ENCODE data around the gene PIGQ. TPM values are rescaled to one million over a fixed set of nuclear protein-coding genes. Genes with fewer than 3 reads are reported as not detected.

The PIGQ gene
- total RNA-seq, 1 experiment from 2014 or later, result 58.0 TPM

DNA sequence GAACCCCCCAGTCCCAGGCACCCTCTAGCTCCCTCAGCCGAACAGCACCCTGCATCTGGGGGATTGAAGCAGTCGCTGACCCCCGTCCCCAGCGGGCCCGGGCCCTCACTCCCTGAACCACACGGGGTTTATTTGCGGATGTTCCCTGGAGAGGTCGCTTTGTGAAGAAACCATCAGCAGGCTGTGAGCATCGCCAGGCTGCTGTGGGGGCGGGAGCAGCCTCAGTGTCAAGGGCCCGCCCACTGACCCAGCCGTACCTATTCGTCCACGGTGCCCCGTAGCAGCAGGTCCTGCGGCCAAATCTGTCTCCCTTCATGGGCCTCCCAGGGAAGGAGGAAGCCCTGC is 13.7 kb downstream of the PIGQ start:
- Histone ChIP-seq H3K9ac (ENCODE audit: extremely low read depth, insufficient read length, low read length) (no peak overlapping the region), H3K4me1 (ENCODE audit: insufficient read depth, low read length) (no peaks in the 10 kb centered on the region; the same call in 1 of the 2 replicates), H3K4ac (ENCODE audit: low read depth, low read length) (no peak overlapping the region), H3K56ac (ENCODE audit: insufficient read length, low read depth, low read length) (no peak overlapping the region), H3K9me3 (ENCODE audit: control insufficient read depth, low read depth, low read length) (no peaks in the 10 kb centered on the region), H3K79me1 (ENCODE audit: insufficient read depth, low read depth, low read length, poor library complexity, severe bottlenecking) (no peaks in the 10 kb centered on the region), H4K5ac (ENCODE audit: insufficient read length, low read depth, low read length) (no peak overlapping the region), H3K4me2 (ENCODE audit: insufficient read depth, insufficient read length, low read length) (peak overlapping the region; percentile 16), H3K23ac (ENCODE audit: insufficient read length, low read depth, low read length) (no peak overlapping the region), H3K27me3 (ENCODE audit: insufficient read depth, low read length) (peaks cover 7% of the 10 kb centered on the region; the same call in 1 of the 2 replicates), H2BK15ac (ENCODE audit: low read depth, low read length) (no peak overlapping the region), H3T11ph (ENCODE audit: low read length) (no peak overlapping the region), H4K20me1 (ENCODE audit: control insufficient read depth, insufficient read depth, insufficient read length) (no peaks in the 10 kb centered on the region), H2BK5ac (ENCODE audit: insufficient read length, low read length) (no peak overlapping the region), H3K18ac (ENCODE audit: insufficient read length, low read depth, low read length) (no peak overlapping the region), H2BK12ac (ENCODE audit: insufficient read length, low read depth, low read length) (no peak overlapping the region), H2BK20ac (ENCODE audit: low read depth, low read length, poor library complexity, severe bottlenecking) (no peak overlapping the region), H4K8ac (replicated peaks; ENCODE audit: insufficient read length, low read depth, low read length) (no peak overlapping the region), H3K79me2 (ENCODE audit: insufficient read depth, low read length) (no peaks in the 10 kb centered on the region), H2BK120ac (ENCODE audit: low read depth, low read length, poor library complexity, severe bottlenecking) (no peak overlapping the region), H2AFZ (ENCODE audit: low read length) (no peak overlapping the region), H3K23me2 (ENCODE audit: insufficient read length, low read depth, low read length, poor library complexity, severe bottlenecking) (peaks cover 3% of the 10 kb centered on the region), H2AK5ac (ENCODE audit: insufficient read length, low read length) (no peak overlapping the region), H4K91ac (ENCODE audit: insufficient read length, low read depth, low read length) (no peak overlapping the region), H3K14ac (ENCODE audit: insufficient read depth, low read length) (no peak overlapping the region), H3K27ac (ENCODE audit: insufficient read length, low read depth, low read length) (no peak overlapping the region)
- H3K36me3 Mint-ChIP-seq (ENCODE audit: insufficient read depth in 1 of 3, low read depth in 3 of 3), result peaks cover 0 to 4% (median 4%) of the 10 kb centered on the region in 3 experiments; a peak in 3 of 7 replicates
- H3K27me3 Mint-ChIP-seq (ENCODE audit: low read depth), result peaks cover 30% of the 10 kb centered on the region
- no peaks in the 10 kb centered on the region for H3K9me3 Mint-ChIP-seq
- H3K4me1 Mint-ChIP-seq, result peaks cover 6 to 23% of the 10 kb centered on the region in 2 experiments
- no peak for TF ChIP-seq CTCF (conservative IDR thresholded peaks at IDR 0.05)
- peak; percentile 71 for DNase-seq
- no peak overlapping the region for H3K4me3 Mint-ChIP-seq
- no CpG with 5 or more reads among the region's 16 CpGs for WGBS (ENCODE audit: extremely low coverage, insufficient read length, low lambda C conversion rate)
- no peak overlapping the region for H3K27ac Mint-ChIP-seq
